ENCODE measurements around the gene SLC26A8.

Gene SLC26A8

DNA sequence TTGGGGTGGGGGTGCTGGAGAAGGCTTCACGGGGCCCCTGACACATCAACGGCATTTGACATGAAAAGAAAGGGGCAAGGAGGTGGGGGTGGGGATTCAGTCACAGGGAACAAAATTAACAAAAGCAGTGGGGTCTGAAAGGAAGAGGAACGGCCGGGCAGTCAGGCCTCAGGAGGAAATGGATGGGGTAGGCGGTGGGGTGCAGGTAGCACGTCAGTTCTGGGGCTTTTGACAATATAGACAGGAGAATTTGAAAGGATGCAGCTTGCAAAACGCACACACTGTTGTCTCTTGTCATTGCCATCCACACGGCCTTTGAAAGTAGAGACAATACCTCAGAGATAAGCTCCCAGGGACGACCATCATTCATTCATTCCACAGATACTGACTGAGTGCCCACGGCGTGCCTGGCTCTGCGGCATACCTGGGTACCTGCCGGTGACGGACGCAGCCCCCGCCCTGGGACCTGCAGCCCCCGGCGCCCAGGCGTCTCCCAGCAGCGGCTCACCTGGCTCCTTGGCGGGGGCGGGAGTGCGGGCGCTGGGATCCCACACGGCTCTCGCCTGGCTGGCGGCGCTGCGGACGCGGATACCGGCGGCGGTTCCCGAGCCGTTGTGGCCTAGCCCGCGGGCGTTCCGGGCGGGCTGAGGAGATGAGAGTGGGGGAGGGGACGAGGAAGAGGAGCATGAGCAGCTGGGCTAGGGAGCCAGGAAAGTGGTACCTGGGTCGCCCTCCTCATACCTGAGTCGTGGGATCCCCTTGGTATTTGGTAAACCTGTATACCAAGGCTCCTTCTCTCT, at the start of gene SLC26A8:
TSS of gene SLC26A8 (minus strand) at position 646 of the 800 bp plus-strand sequence. CDS start 4,934 bp downstream, outside the sequence.
- no peak for DNase-seq

GRCh38 chr6:36073587-36073986, 49.1 kb upstream of the SLC26A8 start:
- no peak for DNase-seq

DNA sequence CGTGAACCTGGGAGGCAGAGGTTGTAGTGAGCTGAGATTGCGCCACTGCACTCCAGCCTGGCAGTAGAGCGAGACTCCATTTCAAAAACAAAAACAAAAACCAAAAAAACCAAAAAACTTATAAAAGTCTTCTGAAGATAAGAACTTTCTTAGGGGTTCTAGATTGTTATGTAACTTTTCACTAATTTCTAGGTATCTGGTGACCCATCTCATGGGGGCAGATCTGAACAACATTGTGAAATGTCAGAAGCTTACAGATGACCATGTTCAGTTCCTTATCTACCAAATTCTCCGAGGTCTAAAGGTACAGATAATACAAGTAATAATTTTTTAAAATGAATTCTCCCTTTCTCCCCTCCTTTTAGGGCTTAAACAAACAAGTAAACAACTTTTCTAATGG, 48.2 kb upstream of the SLC26A8 start:
- no peak for DNase-seq

DNA sequence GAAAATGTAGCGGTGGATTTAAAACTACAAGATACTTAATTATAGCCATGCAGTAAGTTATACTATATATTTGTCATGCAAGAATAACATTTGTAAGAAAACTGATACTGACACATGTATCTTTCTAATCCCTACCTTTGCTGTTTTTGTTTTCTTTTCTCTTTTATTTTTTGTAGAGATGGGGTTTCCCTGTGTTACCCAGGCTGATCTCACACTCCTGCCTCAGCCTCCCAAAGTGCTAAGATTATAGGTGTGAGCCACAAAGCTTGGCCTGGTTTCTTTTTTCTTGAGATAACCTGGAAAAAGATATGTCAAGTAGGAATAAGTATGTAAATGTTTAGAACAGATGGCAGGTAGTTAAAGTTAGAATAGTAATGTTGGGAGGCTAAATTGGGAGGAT, 47.3 kb upstream of the SLC26A8 start:
- no peak for DNase-seq

DNA sequence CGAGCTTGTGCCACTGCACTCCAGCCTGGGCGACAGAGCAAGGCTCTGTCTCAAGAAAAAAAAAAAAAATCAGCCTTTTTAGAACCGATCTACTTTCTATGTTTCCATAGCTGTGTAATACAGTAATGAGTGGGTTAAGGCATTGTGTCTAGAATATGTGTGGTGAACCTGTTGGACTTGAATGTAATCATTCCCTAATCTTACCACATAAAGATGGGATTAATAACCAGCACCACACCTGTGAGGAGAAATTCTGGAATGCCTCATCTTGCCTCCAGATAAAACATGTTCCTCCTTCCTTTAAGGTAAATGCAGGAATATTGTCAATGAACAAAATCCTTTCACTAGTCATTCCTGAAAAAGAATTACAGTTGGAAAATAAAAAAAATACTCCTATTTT, 46.8 kb upstream of the SLC26A8 start:
- no peak for DNase-seq

- no peak for DNase-seq
Measured at GRCh38 chr6:36070252-36070651, 45.8 kb upstream of the SLC26A8 start.

DNA sequence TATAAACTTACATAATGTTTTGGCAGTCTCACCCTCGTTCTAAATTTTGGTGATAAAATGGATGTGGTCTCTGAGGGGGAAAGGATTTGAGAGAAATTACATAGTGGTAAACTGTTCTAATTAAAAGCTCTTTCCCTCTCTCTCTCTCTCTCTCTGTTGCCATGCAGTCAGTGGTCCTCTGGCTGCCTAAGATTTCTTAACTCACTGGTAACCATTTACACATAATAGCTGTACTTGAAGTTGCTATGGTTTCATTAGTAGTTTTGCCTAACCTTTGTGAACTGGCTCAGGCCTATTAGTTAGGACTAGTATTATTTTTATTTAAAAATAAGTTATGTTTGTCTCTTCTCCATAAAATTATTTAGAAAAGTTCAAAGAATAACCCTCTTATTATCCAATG, 45.1 kb upstream of the SLC26A8 start:
- no peak for DNase-seq

GRCh38 chr6:36068586-36068985, 44.1 kb upstream of the SLC26A8 start:
- DNase-seq, result no peak

- no peak for DNase-seq
Measured at GRCh38 chr6:36068012-36068392, 43.6 kb upstream of the SLC26A8 start.

- no peak for DNase-seq
Measured at GRCh38 chr6:36067374-36068011, 43.1 kb upstream of the SLC26A8 start.

GRCh38 chr6:36066817-36067216, 42.4 kb upstream of the SLC26A8 start:
- no peak for DNase-seq

- no peak for DNase-seq
Measured at GRCh38 chr6:36065916-36066315, 41.5 kb upstream of the SLC26A8 start.

DNA sequence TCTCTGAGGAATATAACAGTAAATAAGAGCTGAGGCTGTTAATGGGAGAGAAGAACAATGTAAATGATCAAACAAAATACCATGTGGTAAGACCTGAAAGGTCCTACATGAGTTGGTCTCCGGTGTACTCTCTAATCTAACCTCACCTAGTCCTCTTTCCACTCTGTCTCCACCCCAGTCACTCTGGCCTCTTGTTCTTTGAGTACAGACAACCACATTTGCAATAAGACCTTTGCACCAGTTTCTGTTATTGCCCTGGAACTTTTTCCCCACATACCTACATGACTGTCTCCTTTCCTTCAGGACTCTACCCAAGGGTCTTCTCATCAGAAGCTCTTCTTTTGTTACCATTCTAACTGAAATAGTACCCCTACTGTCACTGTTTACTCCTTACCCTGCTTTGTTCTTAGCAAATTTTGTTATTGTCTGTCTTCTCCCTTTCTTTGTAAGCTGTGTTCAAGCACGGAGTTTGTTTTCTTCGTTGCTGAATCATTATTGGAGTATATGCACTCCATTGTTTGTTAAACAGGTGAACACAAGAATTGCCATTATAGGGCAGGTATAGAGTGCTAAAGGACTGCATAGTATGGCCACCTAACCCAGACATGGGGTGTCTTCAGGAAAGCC, 40.4 kb upstream of the SLC26A8 start:
- DNase-seq, result no peak

- DNase-seq, result no peak
Measured at GRCh38 chr6:36063318-36064060, 39.0 kb upstream of the SLC26A8 start.

DNA sequence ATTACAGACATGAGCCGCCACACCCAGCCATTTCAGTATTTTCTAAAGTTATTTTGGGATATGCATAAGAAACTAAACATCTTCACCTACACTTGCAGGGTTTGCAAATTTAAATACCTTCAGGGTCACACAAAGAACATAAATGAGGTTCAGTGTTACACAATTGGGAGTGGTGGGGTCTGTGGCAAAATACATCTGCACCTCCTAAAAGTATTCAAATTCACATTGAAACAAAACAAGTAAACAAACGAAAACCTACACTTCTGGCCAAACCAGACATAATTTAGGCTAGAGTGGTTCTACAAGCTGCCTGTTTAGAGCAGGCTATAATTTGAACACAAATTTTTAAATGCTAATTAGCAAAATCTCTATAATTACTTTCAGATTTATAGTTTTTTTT, 37.8 kb upstream of the SLC26A8 start:
- no peak for DNase-seq

GRCh38 chr6:36061236-36061635, 36.8 kb upstream of the SLC26A8 start:
- DNase-seq, result no peak

DNA sequence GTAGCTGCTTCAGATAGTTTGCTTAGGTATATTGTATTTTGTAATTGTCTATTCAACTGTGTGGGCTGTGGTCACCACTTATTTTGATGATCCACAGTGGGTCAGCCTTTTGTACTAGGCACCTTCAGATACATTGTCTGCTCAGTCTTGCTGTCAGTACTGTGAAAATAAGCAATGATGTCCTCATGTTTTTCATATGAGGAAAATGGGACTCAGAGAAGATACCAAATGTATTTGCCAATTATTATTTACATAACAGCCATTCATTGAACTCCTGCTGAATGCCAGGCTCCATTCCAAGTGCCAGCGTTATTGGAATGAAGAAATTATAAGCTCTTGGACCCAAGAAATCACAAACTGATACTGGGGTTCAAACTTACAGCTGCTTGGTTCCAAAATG, 31.7 kb upstream of the SLC26A8 start:
- no peak for DNase-seq

GRCh38 chr6:36054956-36055355, 30.5 kb upstream of the SLC26A8 start:
- DNase-seq, result no peak

GRCh38 chr6:36054415-36054814, 30.0 kb upstream of the SLC26A8 start:
- DNase-seq, result no peak

GRCh38 chr6:36053878-36054277, 29.4 kb upstream of the SLC26A8 start:
- DNase-seq, result no peak

DNA sequence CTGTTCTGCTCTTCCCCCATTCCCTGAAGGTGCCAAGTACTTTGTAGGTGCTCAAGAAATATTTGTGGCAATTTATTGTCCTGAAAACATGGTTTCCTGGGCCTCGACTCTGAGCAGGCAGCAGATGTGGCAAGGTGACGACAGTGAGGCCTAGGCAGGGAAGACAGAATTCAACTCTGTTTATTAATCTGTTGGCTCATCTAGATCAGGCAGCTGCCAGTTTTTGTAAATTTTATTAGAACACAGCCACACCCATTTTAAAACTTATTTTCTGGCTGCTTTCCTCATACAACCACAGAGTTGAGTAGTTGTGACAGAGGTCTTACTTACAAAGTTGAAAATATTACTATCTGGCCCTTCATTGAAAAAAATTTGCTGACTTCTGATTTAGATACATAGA, 27.7 kb upstream of the SLC26A8 start:
- DNase-seq, result no peak

- no peak for DNase-seq
Measured at GRCh38 chr6:36050947-36051710, 26.7 kb upstream of the SLC26A8 start.

DNA sequence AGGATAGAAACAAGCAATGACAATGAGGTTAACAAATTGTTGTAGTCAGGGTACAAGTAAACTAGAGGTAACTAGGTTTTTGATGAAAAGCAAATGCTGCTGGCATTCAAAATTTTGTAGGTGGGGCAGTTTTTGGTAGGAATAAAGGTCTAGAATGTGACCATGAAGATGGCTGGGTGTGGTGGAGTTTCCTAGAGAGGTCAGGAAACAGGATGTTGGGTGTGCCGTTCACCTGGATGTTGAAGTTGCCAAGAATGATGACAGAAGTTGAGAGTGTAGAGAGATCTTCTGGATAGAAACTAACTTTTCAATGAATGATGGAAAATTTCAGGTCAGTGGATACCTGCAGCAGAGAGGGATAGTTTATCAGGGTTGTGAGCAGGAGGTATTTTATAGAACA, 25.9 kb upstream of the SLC26A8 start:
- DNase-seq, result no peak

Measured in activated CD8-positive, alpha-beta memory T cell treated with anti-CD3 and anti-CD28 coated beads, Interleukin-2, amount 50 U/mL, for 4 hours (primary cell).